ENCODE results near the gene LCN6.

DNA sequence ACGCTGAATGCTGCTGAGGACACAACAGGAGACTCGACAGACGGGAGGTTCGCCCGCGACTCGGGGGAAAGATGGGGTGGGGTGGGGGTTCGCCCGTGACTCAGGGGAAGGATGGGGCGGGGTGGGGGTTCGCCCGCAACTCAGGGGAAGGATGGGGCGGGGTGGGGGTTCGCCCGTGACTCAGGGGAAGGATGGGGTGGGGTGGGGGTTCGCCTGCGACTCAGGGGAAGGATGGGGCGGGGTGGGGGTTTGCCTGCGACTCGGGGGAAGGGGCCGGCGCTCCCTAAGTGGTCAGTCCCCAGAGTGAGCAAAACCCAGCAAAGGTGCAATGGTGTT, 2.2 kb downstream of the LCN6 start:
- TF ChIP-seq GATA2 (IDR thresholded peaks at IDR 0.05; ENCODE audit: low read depth, low read length): no peak
- no peak for TF ChIP-seq GATA3 (IDR thresholded peaks at IDR 0.05; ENCODE audit: low read depth, low read length)
